ENCODE results near the gene SLC50A1. TPM values are rescaled to one million over a fixed set of nuclear protein-coding genes. Genes with fewer than 3 reads are reported as not detected.

Gene SLC50A1
- polyA plus RNA-seq, 1 experiment: 31.4 TPM

DNA sequence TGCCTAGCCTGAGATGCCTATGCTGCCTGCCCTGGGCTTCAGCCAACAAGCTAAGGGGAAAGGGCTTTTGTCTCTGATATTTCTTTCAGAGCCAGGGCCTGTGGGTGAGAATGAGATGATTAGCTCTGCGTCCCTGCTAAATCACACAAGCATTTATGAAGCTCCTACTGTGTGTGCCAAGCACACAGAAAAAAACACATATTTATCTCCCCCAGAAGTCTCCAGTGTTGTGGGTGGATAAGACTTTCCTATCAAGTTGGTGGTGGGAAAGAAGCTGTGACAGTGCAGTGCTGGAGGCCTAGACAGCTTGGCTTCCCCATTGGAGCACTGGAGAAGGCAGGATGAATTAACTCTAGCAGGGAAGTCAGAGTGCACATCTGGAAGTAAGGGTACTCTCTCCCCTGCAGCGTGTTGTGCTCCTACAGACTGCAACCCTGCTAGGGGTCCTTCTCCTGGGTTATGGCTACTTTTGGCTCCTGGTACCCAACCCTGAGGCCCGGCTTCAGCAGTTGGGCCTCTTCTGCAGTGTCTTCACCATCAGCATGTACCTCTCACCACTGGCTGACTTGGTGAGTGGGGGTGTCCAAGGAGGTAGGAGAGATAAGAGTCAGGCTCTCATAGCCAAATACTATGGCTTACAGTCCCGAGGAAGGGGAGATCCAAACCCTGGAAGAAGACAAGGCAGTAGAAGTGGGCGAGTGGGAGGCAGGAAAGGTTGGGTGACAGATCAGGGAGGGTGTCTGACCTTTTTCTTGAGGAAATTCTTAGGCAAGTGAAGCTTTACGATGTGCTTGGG lies 1.7 kb downstream of the SLC50A1 start:
- no peak for DNase-seq (ENCODE audit: low read depth, low spot score)
- peak overlapping the region; percentile 57 for H3K4me3 ChIP-seq (ENCODE audit: low read depth, low read length)
- TF ChIP-seq, protein P1, sequence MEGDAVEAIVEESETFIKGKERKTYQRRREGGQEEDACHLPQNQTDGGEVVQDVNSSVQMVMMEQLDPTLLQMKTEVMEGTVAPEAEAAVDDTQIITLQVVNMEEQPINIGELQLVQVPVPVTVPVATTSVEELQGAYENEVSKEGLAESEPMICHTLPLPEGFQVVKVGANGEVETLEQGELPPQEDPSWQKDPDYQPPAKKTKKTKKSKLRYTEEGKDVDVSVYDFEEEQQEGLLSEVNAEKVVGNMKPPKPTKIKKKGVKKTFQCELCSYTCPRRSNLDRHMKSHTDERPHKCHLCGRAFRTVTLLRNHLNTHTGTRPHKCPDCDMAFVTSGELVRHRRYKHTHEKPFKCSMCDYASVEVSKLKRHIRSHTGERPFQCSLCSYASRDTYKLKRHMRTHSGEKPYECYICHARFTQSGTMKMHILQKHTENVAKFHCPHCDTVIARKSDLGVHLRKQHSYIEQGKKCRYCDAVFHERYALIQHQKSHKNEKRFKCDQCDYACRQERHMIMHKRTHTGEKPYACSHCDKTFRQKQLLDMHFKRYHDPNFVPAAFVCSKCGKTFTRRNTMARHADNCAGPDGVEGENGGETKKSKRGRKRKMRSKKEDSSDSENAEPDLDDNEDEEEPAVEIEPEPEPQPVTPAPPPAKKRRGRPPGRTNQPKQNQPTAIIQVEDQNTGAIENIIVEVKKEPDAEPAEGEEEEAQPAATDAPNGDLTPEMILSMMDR (IDR thresholded peaks at IDR 0.05; ENCODE audit: low read depth, low read length): no peak
- ChIA-PET POLR2A (no interaction called here), CTCF (interaction anchor here (0.9 to 2.6 kb wide), 7 partner anchors 29 to 52 kb away, joined by 4 to 11 read pairs (median 4); partner anchors contain the start of gene KRTCAP2)
- H3K27ac ChIP-seq (ENCODE audit: low read depth, low read length): peak overlapping the region; percentile 39
- H3K27me3 ChIP-seq (ENCODE audit: control insufficient read depth, insufficient read depth, low read length): peaks cover 11% of the 10 kb centered on the region
- no peaks in the 10 kb centered on the region for H3K9me3 ChIP-seq (ENCODE audit: control insufficient read depth, insufficient read depth, low read length)

- Histone ChIP-seq H3K4me3 (ENCODE audit: low read depth, low read length) (peak within 1 kb of the TSS; percentile 96), H3K27ac (ENCODE audit: low read depth, low read length) (peak within 1 kb of the TSS; percentile 77), H3K27me3 (ENCODE audit: control insufficient read depth, insufficient read depth, low read length) (peaks cover 13% of the 10 kb centered on the region), H3K9me3 (ENCODE audit: control insufficient read depth, insufficient read depth, low read length) (no peaks in the 10 kb centered on the region)
- TF ChIP-seq, protein P1 (IDR thresholded peaks at IDR 0.05; ENCODE audit: low read depth, low read length): no peak
- ChIA-PET POLR2A (interaction anchor here (0.6 to 0.8 kb wide), 2 partner anchors 11 to 32 kb away, joined by 3 to 9 read pairs; no protein-coding TSS in a partner anchor), CTCF (interaction anchor here (1.1 kb wide), 1 partner anchor 27 kb away, joined by 3 read pairs; no protein-coding TSS in a partner anchor)
- DNase-seq (ENCODE audit: low read depth, low spot score): no peak
Measured at GRCh38 chr1:155139895-155140629, 4.4 kb downstream of the SLC50A1 start, which contains the start of gene DPM3. Gene DPM3, minus strand, starts transcription at chr1:155140531. Its CDS starts 291 bp downstream, at chr1:155140240.

- POLR2A ChIA-PET: interaction anchor here (0.6 to 0.8 kb wide), 2 partner anchors 12 to 32 kb away, joined by 3 to 9 read pairs; no protein-coding TSS in a partner anchor
- Histone ChIP-seq H3K4me3 (ENCODE audit: low read depth, low read length) (peak overlapping the region; percentile 96), H3K27me3 (ENCODE audit: control insufficient read depth, insufficient read depth, low read length) (peaks cover 13% of the 10 kb centered on the region), H3K27ac (ENCODE audit: low read depth, low read length) (no peak overlapping the region), H3K9me3 (ENCODE audit: control insufficient read depth, insufficient read depth, low read length) (no peaks in the 10 kb centered on the region)
- CTCF ChIA-PET: interaction anchor here (1.1 kb wide), 1 partner anchor 27 kb away, joined by 3 read pairs; no protein-coding TSS in a partner anchor
- TF ChIP-seq, protein P1 (IDR thresholded peaks at IDR 0.05; ENCODE audit: low read depth, low read length): no peak
- no peak for DNase-seq (ENCODE audit: low read depth, low spot score)
Measured at GRCh38 chr1:155140630-155140953, 4.9 kb downstream of the SLC50A1 start.

GRCh38 chr1:155141749-155142148 lies 6.1 kb downstream of the SLC50A1 start:
- H3K27me3 ChIP-seq (ENCODE audit: control insufficient read depth, insufficient read depth, low read length): peaks cover 19% of the 10 kb centered on the region
- H3K4me3 ChIP-seq (ENCODE audit: low read depth, low read length): no peak overlapping the region
- TF ChIP-seq, protein P1 (IDR thresholded peaks at IDR 0.05; ENCODE audit: low read depth, low read length): no peak
- H3K27ac ChIP-seq (ENCODE audit: low read depth, low read length): no peak overlapping the region
- CTCF ChIA-PET: interaction anchor here (2.0 kb wide), 1 partner anchor 31 kb away, joined by 10 read pairs; the partner anchor contains the start of gene KRTCAP2
- no peak for DNase-seq (ENCODE audit: low read depth, low spot score)
- H3K9me3 ChIP-seq (ENCODE audit: control insufficient read depth, insufficient read depth, low read length): no peaks in the 10 kb centered on the region
- POLR2A ChIA-PET: no interaction called here

Measured in AG04450 (cell line).